MCF 10A (cell line): ENCODE data around the gene C10orf88. TPM values are rescaled to one million over a fixed set of nuclear protein-coding genes. Genes with fewer than 3 reads are reported as not detected.

Experiments
- BruUV-seq: library from RNA; stranded (reverse); fragments of 400-500 nt; replicated peaks from 2 replicates; lab custom pipeline; 2021; lab: Mats Ljungman, UMichigan
- CTCF ChIA-PET: fragments of 300-600 bp; sonication (Branson Sonifier 250); formaldehyde crosslinking; extraction: SDS; loops from one replicate; lab custom pipeline; 2021; ENCODE audit warnings: antibody characterized with exemption, inconsistent platforms; lab: Yijun Ruan, JAX
- POLR2A ChIA-PET: fragments of 300-600, 350-650 bp; sonication (Branson Sonifier 250); formaldehyde crosslinking; extraction: SDS; loops from one replicate; lab custom pipeline; 2020; ENCODE audit warnings: antibody characterized with exemption, inconsistent platforms; lab: Yijun Ruan, JAX
- DNase-seq: peaks from one replicate; pipeline ENCODE4 v3.0.0-alpha.2; 2018; ENCODE audit not compliant: unreplicated experiment
- H3K27ac Mint-ChIP-seq: one replicate; pipeline ENCODE4 v1.8.0; 2022; ENCODE audit warnings: mild to moderate bottlenecking, low read depth, mixed read lengths; ENCODE audit not compliant: unreplicated experiment
- H3K27me3 Mint-ChIP-seq: one replicate; pipeline ENCODE4 v1.8.0; 2022; ENCODE audit warnings: mixed read lengths; ENCODE audit not compliant: insufficient read depth, unreplicated experiment
- H3K36me3 Mint-ChIP-seq: one replicate; pipeline ENCODE4 v1.8.0; 2022; ENCODE audit warnings: mild to moderate bottlenecking, moderate library complexity, mixed read lengths; ENCODE audit not compliant: insufficient read depth, unreplicated experiment
- H3K4me1 Mint-ChIP-seq: one replicate; pipeline ENCODE4 v1.8.0; 2022; ENCODE audit warnings: mixed read lengths; ENCODE audit not compliant: insufficient read depth, unreplicated experiment
- H3K4me3 Mint-ChIP-seq: one replicate; pipeline ENCODE4 v1.8.0; 2022; ENCODE audit warnings: mild to moderate bottlenecking, moderate library complexity, mixed read lengths; ENCODE audit not compliant: unreplicated experiment
- H3K9me3 Mint-ChIP-seq: one replicate; pipeline ENCODE4 v1.8.0; 2022; ENCODE audit warnings: mixed read lengths; ENCODE audit not compliant: unreplicated experiment
- CTCF ChIP-seq: fragments of 200-600 bp; IDR thresholded peaks from one replicate; pipeline ENCODE4 v1.8.0; 2022; ENCODE audit warnings: antibody characterized with exemption, mild to moderate bottlenecking; ENCODE audit not compliant: unreplicated experiment
- intact Hi-C: fragments of 100-400 bp; cut with micrococcal nuclease; formaldehyde crosslinking; loops from 2 replicates; pipeline ENCODE4 v1.14.1; 2022
- total RNA-seq: library from RNA; stranded (reverse); gene quantifications from 2 replicates; pipeline ENCODE4 v1.2.3, GENCODE V29; 2022

The C10orf88 gene
- total RNA-seq, 1 experiment from 2014 or later = 13.6 TPM

- Mint-ChIP-seq H3K36me3 (peaks cover 26% of the 10 kb centered on the region), H3K4me1 (peaks cover 12% of the 10 kb centered on the region), H3K9me3 (no peaks in the 10 kb centered on the region), H3K27me3 (no peaks in the 10 kb centered on the region), H3K27ac (no peak overlapping the region), H3K4me3 (no peak overlapping the region)
- intact Hi-C loops = no loop called here
- DNase-seq = no peak
- no peak for TF ChIP-seq CTCF
- BruUV-seq = no TSS peak
- ChIA-PET POLR2A (no interaction called here), CTCF (no interaction called here)
Measured at GRCh38 chr10:122939133-122939855, 14.7 kb downstream of the C10orf88 start.

- DNase-seq = no peak
- Mint-ChIP-seq H3K9me3 (no peaks in the 10 kb centered on the region), H3K27ac (no peak overlapping the region), H3K4me1 (no peaks in the 10 kb centered on the region), H3K4me3 (no peak overlapping the region), H3K36me3 (peaks cover 13% of the 10 kb centered on the region), H3K27me3 (no peaks in the 10 kb centered on the region)
- ChIA-PET CTCF (interaction anchor here (0.7 kb wide), 1 partner anchor 428 kb away, joined by 3 read pairs; no protein-coding TSS in a partner anchor), POLR2A (interaction anchor here (0.5 to 1.1 kb wide), 3 partner anchors 9 to 104 kb away, joined by 3 to 4 read pairs (median 3); no protein-coding TSS in a partner anchor)
- BruUV-seq = no TSS peak
- no peak for TF ChIP-seq CTCF
- intact Hi-C loops = no loop called here
Measured at GRCh38 chr10:122931088-122931906, 22.7 kb downstream of the C10orf88 start.

GRCh38 chr10:122930140-122930539 lies 23.9 kb downstream of the C10orf88 start:
- intact Hi-C loops = no loop called here
- no TSS peak for BruUV-seq
- H3K4me1 Mint-ChIP-seq = no peaks in the 10 kb centered on the region
- H3K27me3 Mint-ChIP-seq = no peaks in the 10 kb centered on the region
- no peaks in the 10 kb centered on the region for H3K9me3 Mint-ChIP-seq
- POLR2A ChIA-PET = interaction anchor here (0.6 kb wide), 1 partner anchor 38 kb away, joined by 3 read pairs; no protein-coding TSS in a partner anchor
- CTCF ChIA-PET = no interaction called here
- peaks cover 12% of the 10 kb centered on the region for H3K36me3 Mint-ChIP-seq
- H3K27ac Mint-ChIP-seq = no peak overlapping the region
- DNase-seq = no peak
- H3K4me3 Mint-ChIP-seq = no peak overlapping the region
- no peak for TF ChIP-seq CTCF

GRCh38 chr10:122915700-122916099 lies 38.3 kb downstream of the C10orf88 start:
- no peaks in the 10 kb centered on the region for H3K27me3 Mint-ChIP-seq
- ChIA-PET POLR2A (no interaction called here), CTCF (no interaction called here)
- intact Hi-C loops = no loop called here
- DNase-seq = no peak
- no peak for TF ChIP-seq CTCF
- H3K4me1 Mint-ChIP-seq = no peaks in the 10 kb centered on the region
- no peaks in the 10 kb centered on the region for H3K36me3 Mint-ChIP-seq
- no TSS peak for BruUV-seq
- H3K4me3 Mint-ChIP-seq = no peak overlapping the region
- no peak overlapping the region for H3K27ac Mint-ChIP-seq
- H3K9me3 Mint-ChIP-seq = no peaks in the 10 kb centered on the region
